ENCODE results near the gene RAI14.

GRCh38 chr5:34624691-34625090, 31.4 kb upstream of the RAI14 start:
- TF ChIP-seq, protein P1, sequence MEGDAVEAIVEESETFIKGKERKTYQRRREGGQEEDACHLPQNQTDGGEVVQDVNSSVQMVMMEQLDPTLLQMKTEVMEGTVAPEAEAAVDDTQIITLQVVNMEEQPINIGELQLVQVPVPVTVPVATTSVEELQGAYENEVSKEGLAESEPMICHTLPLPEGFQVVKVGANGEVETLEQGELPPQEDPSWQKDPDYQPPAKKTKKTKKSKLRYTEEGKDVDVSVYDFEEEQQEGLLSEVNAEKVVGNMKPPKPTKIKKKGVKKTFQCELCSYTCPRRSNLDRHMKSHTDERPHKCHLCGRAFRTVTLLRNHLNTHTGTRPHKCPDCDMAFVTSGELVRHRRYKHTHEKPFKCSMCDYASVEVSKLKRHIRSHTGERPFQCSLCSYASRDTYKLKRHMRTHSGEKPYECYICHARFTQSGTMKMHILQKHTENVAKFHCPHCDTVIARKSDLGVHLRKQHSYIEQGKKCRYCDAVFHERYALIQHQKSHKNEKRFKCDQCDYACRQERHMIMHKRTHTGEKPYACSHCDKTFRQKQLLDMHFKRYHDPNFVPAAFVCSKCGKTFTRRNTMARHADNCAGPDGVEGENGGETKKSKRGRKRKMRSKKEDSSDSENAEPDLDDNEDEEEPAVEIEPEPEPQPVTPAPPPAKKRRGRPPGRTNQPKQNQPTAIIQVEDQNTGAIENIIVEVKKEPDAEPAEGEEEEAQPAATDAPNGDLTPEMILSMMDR (conservative IDR thresholded peaks at IDR 0.05 in 1 of 2, IDR thresholded peaks at IDR 0.05 in 1 of 2; ENCODE audit: low read depth in 1 of 2, low read length in 2 of 2) = no peak
- TF ChIP-seq EZH2 (IDR thresholded peaks at IDR 0.05; ENCODE audit: low read length, missing control alignments) = no peak
